ENCODE measurements around the gene STC2.

DNA sequence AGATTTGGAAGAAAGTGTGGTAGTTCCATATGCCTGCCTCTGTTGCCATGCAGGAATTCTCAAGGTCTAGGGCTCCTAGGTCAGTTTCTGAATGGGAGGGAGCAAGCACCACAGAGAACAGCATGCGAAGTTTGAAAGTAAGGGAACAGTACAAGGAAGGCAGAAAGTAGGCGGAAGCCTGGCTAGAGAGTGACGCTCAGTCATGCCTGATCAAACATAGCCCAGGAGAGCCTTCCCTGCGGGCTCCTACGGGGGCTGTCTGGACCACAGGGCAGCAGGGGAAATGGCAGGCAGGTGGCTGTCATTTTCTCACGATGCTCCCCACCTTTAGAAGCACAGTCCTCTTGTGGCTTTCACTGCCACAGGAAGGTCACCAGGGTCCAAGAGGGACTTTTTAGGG, 12.8 kb upstream of the STC2 start:
- TF ChIP-seq, protein P1, sequence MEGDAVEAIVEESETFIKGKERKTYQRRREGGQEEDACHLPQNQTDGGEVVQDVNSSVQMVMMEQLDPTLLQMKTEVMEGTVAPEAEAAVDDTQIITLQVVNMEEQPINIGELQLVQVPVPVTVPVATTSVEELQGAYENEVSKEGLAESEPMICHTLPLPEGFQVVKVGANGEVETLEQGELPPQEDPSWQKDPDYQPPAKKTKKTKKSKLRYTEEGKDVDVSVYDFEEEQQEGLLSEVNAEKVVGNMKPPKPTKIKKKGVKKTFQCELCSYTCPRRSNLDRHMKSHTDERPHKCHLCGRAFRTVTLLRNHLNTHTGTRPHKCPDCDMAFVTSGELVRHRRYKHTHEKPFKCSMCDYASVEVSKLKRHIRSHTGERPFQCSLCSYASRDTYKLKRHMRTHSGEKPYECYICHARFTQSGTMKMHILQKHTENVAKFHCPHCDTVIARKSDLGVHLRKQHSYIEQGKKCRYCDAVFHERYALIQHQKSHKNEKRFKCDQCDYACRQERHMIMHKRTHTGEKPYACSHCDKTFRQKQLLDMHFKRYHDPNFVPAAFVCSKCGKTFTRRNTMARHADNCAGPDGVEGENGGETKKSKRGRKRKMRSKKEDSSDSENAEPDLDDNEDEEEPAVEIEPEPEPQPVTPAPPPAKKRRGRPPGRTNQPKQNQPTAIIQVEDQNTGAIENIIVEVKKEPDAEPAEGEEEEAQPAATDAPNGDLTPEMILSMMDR (conservative IDR thresholded peaks at IDR 0.05; ENCODE audit: low read length) = no peak
- no peak for TF ChIP-seq EZH2phosphoT487 (IDR thresholded peaks at IDR 0.05; ENCODE audit: borderline replicate concordance, low read depth, low read length)
